Stimulated activated CD8-positive, alpha-beta memory T cell treated with anti-CD3 and anti-CD28 coated beads, Interleukin-2, amount 100 ng/mL, for 1 hour (primary cell): Measurements from ENCODE around the gene ITGA2.

Source experiments
- DNase-seq, 2 donors: peaks; one replicate each; pipeline ENCODE4 v3.0.0-alpha.2; 2020; ENCODE audit warnings: low read depth in 2 of 2

ITGA2 gene

DNA sequence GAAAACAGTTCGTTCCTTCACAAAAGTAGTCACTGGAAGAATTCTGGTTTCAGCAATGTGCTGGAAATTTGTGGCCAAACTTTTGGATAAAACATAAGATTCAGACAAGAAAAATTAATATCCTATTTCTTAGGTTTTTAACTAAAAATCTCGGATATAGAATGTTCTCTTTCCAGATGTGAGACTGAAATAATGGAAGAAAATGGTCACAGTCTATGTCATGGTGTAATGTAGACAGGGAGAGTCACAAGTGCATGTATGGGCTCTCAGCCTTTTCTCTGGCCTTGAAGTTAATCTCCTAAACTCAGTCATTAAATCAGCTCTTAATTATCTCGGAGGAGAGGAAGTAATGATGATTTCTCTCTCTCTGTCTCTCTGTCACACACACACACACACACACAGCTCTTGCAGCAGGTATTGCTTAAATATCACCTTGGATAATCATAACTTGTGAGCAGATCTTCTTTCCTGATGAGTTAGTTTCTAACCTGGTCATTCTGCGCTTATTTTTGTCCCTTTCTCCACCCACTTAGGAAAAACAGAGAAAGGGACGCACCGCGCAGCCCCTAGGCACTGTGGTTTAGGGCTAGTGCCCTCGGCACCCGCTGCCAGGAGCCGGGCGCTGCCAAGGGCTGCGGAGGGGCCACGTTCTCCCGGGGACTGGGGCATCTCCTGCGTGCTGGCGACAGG lies 672 bp upstream of the ITGA2 start:
- no peak for DNase-seq

DNA sequence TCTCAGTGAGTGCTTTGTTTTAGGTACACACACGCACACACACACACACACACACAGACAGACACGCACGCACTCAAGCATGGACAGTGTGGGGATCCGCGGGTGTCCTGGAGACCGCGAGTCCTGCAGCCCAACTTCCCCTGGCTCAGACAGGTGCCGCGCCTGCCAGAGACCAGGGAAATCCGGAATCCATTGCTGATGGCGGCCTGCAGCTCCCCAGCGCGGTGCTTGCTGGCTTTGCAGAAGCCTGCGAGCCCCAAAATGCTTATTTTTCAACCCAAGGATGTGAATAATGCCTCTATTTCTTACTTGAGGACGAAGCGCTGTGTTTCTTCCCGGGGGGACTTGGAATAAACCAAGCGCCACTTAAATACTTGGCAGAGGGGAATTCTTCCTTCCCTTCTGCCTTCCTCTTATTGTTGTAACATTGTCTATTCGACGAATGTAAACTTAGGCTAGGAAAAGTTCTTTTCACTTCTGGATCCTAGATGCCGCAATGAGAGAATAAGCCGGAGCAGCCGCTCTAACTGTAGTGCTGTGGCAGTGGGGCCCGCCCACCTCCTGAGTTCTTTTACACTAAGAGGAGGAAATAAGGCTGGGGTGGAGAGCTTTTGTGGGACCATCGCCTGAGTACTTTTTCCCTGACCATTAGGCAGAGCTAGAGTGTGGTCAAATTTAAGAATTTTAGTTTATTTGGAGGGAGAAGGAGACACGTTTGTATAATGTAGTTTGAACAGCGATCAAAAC lies 802 bp downstream of the ITGA2 start:
- DNase-seq: no peak

DNA sequence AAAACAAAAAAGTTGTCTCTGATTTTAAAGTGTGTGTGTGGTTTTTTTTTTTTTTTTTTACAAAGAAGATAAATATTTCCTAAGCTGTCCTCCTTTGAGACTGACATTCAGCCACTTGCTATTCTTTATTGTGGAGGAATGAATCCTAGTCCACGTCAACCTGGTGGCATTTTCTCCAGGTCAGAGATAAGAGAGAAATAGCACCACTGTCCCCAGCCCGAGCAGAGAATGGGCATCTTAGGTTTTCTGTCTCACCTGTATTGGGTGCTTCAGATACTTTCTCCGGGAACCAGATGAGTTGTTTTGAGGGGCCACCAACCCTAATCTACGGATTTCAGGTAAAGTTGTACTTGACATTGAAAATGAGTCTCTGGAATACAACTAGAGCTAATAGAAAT lies 1.4 kb downstream of the ITGA2 start:
- DNase-seq: no peak

DNA sequence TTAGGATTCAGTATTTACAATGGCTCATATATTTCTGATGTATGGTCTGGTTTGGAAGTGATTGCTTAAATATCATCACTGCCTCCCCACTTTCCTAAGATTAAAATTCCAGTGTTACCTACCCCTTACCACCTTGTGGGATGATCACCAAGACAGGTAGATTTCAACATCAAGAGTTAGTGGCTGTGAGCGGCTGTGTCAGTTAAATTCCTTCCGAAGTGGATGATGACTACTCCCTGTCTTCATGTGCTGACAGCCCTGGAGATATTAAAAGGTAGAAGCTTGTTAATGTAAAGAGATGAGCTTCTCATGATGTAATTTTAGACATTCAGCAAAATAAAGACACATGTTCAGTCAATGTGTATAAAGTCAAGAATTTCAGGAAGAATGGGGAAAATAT lies 4.2 kb downstream of the ITGA2 start:
- DNase-seq: no peak

DNA sequence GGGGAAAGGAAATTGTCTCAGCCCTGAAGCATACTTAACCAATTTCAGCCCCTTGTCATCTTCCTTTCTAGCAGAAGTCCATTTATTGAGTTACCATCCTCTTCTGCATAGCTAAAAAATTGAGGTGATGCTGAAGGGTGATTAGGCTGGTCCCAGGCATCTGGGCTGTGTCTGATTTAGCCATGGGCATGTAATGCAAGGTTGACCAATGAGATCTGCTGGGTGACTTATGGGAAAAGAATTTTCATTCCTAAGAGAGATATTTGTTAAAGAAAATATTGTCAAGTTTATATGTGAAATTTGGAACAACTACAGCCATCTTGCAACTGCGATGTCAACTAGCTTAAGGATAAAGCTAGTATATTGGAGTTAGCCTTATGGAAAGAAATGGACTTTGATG lies 5.1 kb downstream of the ITGA2 start:
- DNase-seq: no peak

DNA sequence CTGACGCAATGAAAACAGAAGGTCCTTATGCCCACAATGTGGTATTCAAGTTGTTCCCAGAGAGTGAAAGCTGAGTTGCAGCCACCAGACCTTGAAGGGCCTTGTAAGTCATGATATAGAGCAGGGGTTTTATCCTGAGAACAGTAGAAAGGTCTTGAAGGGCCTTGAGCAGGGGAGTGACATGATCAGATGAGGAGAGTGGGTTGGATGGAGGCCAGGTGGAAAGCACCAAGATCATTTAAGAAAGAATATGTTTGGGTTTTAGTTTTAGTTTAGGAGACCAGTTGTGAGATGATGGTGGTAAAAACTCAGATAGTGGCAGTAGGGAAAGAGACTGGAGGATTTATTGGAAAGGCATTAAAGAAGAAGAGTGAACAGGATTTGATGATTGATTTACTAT lies 5.9 kb downstream of the ITGA2 start:
- no peak for DNase-seq

DNA sequence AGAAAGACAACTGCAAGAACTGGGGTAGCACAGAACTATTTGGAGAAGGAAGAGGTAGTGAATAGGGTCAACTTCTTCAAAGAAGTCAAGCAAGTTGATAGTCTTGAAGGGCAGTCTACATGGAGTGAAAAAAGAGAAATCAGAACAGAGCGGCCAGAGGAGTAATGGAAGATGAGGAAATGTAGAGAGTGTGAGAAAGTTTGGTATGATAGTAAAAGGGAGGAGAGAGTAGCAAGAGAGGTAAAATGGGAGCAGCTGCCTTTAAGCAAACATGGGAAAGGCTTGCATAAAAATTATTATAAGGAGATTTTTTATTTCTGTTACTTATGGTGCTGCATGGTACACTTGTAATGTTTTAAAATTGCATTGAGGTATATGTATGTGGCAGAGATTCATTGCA lies 6.8 kb downstream of the ITGA2 start:
- no peak for DNase-seq

DNA sequence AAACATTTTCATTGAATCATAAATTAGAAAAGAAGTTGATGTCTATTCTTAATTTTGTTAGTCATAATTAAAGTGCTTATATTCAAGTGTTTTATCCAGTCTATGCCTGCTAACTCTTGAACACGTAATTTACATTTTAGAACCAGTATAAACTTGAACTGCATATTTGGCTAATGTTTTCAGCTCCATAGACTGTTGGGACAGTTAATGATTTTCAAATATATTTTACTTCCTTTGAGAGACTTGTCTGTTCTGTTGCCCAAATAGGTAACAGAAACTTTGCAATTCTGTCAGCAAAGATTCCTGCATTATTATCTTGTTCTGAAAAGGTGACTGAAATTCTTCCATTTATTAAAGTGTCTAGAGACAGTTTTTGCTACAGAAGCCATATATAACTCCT lies 7.8 kb downstream of the ITGA2 start:
- DNase-seq: no peak

DNA sequence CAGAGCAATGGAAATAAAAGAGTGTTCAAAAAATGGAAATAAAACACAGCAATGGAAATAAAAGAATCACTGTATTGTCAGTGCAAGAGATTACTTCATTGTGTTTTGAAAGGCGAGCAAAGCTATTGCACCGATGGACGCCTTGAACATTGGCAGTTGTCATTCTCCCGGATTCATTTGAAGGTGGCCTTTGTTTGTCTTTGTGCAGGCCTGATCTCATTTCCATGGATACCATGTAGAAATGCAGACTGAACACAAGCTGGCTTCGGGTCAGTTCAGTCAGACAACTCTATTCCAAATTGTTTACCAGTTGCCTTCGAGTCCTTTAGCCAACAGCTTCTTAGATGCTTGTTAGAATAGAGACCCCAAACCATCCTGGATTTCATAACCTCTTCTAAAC lies 8.3 kb downstream of the ITGA2 start:
- DNase-seq: no peak

DNA sequence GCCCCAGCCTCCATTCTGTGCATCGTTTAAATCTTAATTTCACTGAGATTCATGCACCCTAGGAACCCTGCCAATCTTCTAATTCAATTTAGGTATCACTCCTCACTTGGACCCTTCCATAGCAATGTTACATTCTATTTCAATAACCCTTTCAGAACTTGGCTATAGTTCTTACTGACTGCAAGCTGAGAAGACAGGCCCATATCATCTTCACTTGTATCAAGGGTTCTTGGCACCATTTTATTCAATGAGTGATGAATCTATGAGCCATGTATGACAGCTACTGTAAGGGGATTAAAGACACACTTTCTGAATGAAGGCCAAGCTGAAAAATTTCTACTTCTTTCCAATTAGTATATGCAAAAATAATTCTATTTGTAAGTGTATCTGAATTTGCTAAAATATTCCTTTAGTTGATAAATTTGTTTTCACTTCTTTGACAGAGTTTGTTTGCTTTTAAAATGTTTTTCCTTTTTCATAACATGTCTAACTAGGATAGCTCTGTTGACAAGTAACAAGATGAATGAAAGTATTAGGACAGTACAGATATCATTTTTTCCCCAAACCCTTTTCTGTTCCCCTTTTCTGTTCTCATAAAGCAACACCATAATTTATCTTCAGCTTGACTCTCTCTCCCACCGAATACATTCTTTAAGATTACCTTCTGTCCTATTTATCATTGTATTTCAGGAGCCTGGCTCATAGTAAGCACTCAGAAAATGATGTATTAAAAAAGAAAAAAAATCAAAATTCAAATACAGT lies 9.6 kb downstream of the ITGA2 start:
- DNase-seq: no peak

DNA sequence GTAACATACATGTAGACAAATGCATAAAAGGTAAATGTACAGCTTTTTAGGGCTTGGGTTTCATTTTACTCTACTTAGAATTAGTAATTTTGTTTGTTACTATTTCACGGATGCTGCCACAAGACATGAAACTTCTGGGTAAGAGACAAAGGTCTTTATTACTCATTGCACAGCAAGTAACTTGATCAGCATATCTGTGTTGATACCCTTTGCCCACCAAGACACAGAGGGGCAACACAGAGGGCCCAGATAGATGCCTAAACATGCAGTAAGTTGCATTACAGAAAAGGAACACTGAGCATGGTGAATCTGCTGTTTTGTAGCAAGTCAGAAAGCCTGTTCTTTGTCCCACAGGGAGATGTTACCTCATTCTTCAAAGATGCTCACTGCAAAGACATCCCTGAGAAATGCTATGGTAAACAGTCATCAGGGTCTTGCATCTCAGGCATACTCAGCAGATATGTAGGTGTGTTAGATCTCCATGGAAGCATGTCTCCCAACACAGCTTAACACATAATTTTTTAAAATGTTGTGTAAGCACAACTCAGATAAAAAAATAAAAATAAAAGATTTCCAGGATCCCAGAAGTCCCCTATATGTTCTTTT lies 10.3 kb downstream of the ITGA2 start:
- no peak for DNase-seq

DNA sequence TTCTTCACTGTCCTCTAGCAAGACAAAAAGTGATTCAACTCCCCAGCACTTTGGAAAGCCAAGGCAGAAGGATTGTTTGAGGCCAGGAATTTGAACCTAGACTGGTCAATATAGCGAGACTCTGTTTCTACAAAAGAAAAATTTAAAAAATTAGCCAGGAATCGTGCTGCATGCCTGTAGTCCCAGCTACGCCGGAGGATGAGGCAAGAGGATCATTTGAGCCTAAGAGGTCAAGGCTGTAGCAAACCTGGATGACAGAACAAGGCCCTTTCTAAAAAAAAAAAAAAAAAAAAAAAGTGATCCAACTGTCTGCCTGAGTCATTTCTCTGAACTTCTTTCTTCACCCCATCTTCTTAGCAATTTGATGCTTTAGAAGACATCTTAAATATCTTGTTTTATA lies 12.4 kb downstream of the ITGA2 start:
- DNase-seq: no peak

DNA sequence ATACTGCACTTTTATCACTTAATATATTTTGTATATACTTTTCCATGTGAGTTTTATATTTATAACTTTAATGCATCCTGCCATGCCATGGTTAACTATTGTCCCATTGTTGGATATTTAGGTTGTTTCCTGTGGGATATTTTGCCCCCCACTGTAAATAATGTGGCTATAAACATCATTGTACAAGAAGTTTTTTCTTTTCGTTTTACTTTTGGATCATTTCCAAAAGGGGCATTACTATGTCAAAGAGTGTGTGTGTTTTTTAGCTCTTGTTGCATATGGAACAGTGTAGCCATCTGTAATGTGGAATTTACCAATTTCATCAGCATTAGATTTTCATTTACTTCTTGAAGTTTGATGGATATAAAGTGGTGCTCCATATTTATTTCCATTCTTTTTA lies 13.3 kb downstream of the ITGA2 start:
- no peak for DNase-seq

DNA sequence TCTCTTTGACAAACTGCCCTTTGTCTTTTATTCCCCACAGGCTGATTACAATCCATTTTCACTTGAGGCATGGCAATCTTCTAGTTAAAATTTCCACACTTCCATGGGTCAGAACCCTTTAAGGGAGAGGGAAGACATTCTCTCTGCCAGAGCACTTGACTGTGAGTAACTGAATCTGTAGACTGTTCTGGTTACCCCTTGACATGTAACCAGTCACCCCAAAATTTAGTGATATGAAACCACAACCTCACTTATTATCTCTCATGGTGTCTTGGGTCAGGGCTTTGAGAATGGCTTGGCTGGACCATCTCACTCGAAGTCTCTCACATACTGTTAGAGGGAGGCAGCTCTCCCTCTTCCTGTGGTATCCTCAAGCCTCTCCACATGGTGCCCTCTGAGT lies 14.0 kb downstream of the ITGA2 start:
- DNase-seq: no peak

DNA sequence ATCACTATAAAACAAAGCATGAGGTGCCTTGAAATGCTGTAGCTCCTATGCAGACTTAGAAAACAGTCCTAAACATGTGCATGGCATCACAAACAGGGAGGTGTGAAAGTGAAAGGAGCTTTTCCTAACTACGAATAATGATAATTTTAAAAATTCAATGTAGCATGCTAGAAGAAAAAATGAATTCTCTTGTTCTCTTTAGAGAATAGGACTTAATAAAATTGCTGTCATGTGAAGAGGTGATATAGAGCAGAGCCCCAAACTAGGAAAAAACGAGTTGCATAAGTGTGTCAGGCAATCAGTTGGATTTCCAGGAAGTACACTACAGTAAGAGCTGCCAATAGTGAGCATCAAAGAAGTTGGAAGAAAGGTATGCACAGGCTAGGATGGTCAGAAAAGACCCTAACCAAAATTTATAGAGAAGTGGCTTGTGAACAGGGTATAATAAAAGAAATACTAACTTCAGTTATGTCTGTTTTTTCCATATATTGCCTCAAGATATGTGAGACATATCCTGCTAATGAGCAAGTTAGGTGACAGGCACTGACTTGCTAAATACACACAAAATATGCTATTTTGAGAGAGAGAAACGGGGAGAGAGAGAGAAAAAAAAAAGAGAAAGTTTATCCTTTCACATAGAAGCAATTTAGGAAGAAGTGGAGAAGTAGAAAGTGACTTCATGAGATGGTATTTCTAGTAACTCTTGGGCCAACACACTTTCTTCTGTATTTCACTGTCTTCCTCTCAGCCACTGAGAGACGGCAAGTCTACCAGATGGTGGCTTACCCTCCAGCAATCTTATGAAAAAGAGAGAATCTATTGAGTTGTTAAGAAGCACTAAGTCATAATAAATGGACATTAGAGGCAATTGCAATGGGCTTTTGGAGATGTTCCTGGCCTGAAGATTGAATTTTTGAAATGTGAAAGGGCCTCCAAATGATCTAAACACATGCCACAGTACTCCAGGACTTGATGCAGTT lies 18.0 kb downstream of the ITGA2 start:
- DNase-seq: no peak

DNA sequence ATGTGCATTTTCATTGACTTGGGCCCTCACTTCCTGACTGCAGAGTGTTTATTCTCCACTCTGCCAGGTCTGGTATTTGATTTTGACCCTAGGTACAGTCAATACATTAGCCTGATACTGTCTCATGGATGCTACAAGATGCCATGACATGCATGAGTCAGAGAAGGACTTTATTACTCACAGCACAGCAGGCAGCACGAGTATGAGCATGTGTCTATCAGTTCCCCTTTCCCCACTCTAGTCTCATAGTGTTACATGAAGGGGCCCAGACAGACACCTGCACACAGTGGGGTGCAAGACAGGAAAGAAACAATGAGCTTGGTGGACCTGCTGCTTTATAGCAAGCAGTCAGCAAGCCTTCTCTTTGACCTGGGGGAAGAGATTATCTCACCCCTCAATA lies 19.6 kb downstream of the ITGA2 start:
- DNase-seq: no peak

DNA sequence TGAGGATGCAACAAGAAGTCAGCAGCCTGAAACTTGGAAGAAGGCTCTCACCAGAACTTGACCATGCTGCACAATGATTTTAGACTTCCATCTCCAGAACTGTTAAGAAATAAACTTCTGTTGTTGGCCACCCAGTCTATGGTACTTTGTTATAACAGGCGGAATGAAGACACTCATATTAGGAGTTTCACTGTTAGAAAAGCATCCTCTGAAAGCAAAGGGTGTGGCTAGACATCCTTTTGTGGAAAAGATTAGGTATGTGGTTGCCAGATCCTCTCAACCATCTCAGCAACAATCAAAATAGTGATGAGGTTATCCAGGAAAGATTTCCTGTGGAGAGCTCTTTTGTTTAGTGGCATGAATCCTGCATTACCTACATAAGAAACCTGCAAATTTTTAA lies 20.7 kb downstream of the ITGA2 start:
- no peak for DNase-seq

DNA sequence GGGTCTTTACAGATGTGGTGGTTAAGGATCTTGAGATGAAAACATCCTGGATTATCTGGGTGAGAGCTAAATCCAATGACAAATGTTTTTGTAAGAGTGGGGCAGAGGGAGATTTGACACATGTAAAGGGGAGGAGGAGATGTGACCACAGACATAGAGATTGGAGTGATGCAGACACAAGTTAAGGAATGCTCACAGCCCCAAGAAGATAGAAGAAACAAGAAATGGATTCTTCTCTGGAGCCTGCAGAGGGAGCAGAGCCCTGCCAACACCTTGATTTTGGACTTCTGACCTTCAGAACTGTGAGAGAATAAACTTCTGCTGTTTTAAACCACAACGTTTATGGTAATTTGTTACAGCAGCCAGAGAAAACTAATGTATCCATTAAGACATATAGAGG lies 21.7 kb downstream of the ITGA2 start:
- DNase-seq: no peak

DNA sequence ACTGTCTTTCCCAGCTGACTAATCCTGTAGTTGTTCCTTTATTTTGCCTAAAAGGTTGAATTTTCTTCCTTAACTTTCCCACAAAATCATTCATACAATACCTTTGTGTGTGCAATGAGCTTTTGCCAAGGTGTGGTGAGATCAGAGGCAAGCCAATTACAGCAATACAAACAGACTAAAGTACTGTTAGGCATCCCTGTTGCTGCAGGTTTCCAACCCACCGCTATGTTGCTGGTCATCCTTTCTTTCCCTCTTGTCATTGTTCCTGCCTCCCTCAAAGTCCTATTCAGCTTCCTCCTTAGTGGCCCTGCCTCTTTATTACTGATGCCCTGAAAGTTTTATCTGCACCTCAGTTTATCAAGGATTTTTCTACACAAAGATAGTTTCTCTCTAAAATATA lies 22.1 kb downstream of the ITGA2 start:
- DNase-seq: no peak

DNA sequence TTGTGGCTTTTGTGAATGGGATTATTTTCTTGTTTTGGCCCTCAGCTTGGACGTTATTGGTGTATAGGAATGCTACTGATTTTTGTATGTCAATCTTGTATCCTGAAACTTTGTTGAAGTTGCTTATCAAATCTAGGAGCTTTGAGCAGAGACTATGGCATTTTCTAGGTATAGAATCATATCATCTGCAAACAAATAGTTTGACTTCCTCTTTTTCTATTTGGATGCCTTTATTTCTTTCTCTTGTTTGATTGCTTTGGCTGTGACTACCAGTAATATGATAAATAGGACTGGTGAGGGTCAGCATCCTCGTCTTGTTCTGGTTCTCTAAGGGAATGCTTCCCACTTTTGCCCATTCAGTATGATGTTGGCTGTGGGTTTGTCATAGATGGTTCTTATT lies 24.7 kb downstream of the ITGA2 start:
- no peak for DNase-seq

DNA sequence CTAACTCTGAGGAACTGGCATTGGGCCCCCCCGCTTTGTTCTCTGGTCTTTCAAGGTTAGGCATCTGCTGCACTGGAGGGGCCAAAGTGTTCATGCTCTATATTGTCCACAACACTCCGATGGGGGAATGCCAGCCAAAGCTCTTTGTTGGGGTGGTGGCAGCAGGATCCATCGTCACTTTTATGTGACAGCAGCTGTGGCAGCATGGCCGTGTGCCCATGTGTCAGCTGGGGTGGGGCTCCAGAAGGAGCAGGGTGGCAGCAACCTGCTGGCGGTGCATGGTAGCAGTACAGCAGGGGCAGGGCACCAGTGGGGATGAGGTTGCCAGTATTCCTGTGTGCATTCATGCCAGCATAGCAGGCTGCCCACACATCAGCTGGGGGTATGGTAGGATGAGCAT lies 28.2 kb downstream of the ITGA2 start:
- DNase-seq: no peak
